ENCODE results near the gene SPOCD1.

Gene SPOCD1

DNA sequence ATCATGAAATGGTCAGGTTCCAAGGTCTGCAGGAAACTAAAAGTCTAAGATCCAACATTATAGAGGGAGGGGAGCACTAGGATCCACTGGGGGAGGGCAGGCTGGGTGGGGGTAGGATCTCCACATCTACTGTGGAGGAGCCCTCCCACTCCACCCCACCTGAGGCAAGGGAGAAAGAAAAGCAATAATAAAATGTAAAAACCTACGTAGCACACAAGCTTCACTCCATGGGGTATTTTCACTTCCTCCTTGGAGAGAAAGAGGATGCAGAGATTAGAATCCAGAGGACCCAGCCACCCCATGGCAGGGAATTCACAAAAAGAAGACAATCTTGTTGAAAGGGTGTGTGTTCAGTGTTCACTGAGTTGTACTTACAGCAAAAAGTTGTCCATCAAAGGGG is 14.4 kb downstream of the SPOCD1 start:
- H3K27me3 Mint-ChIP-seq (ENCODE audit: low read depth), result peaks cover 9% of the 10 kb centered on the region
- no peaks in the 10 kb centered on the region for H3K9me3 Mint-ChIP-seq
- no peak overlapping the region for H3K4me3 Mint-ChIP-seq
- no peaks in the 10 kb centered on the region for H3K36me3 Mint-ChIP-seq (ENCODE audit: low read depth)
- TF ChIP-seq, protein P1, sequence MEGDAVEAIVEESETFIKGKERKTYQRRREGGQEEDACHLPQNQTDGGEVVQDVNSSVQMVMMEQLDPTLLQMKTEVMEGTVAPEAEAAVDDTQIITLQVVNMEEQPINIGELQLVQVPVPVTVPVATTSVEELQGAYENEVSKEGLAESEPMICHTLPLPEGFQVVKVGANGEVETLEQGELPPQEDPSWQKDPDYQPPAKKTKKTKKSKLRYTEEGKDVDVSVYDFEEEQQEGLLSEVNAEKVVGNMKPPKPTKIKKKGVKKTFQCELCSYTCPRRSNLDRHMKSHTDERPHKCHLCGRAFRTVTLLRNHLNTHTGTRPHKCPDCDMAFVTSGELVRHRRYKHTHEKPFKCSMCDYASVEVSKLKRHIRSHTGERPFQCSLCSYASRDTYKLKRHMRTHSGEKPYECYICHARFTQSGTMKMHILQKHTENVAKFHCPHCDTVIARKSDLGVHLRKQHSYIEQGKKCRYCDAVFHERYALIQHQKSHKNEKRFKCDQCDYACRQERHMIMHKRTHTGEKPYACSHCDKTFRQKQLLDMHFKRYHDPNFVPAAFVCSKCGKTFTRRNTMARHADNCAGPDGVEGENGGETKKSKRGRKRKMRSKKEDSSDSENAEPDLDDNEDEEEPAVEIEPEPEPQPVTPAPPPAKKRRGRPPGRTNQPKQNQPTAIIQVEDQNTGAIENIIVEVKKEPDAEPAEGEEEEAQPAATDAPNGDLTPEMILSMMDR (IDR thresholded peaks at IDR 0.05; ENCODE audit: unreplicated experiment in 3 of 3), result no peak
- peak overlapping the region in 1 of 3 experiments; percentile 13 for H3K27ac Mint-ChIP-seq
- H3K4me1 Mint-ChIP-seq, result peaks cover 23% of the 10 kb centered on the region

DNA sequence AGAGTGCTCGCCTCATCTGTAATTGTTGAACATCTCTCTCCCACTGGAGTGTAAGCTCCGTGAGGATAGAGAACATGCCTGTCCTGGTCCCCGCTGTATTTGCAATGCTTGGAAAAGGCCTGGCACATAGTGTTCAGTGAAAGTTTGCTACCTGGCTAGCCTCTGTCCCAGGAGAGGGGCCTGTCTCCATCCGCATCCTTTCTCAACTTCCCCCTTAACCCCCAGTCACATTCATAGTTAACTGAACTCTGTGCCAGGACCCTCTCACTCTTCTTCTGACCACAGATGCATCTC is 15.2 kb downstream of the SPOCD1 start:
- H3K27me3 Mint-ChIP-seq (ENCODE audit: low read depth), result peaks cover 9% of the 10 kb centered on the region
- H3K4me1 Mint-ChIP-seq, result peaks cover 23% of the 10 kb centered on the region
- no peaks in the 10 kb centered on the region for H3K9me3 Mint-ChIP-seq
- TF ChIP-seq, protein P1 (IDR thresholded peaks at IDR 0.05; ENCODE audit: unreplicated experiment in 3 of 3), result no peak
- no peak overlapping the region for H3K4me3 Mint-ChIP-seq
- H3K27ac Mint-ChIP-seq, result peak overlapping the region in 2 of 3 experiments; percentile 13 to 42
- H3K36me3 Mint-ChIP-seq (ENCODE audit: low read depth), result no peaks in the 10 kb centered on the region

DNA sequence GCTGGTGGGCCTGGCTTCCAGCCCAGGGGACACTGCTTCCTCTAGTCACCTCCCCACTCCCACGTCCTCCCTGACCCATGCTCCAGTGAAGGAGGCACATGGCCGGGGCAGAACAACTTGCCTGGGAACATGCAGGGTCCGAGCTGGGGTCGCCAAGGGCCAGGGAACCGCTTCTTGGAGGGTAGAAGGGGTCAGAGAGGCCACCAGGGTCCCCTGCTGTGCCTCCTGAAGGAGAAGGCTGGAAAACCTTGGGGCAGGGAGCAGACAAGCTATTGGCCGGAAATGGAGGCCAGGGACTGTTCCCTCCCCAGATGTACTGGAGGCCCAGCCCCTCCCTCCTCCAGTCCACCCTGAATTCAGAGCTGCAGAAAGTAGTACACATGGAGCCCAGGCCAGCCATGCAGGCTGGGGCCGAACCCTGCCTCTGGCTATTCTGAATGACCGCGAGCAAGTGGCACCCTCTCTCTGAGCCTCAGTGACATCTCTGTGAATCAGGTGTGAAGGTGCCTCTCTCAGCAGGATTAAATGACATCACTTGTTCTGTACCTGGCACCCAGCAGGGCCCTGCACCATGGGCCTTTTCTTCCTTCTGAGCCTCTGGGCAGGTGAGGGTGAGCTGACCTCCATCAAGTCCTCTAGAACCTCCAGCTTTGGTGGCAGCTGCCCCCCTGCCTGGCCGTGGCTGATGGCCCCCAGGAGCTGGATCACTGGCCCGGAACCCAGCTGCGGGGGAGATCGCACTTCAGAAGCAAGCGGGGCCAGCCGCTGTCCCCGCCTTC is 15.7 kb downstream of the SPOCD1 start:
- H3K27ac Mint-ChIP-seq, result no peak overlapping the region
- H3K27me3 Mint-ChIP-seq (ENCODE audit: low read depth), result peaks cover 9% of the 10 kb centered on the region
- TF ChIP-seq, protein P1 (IDR thresholded peaks at IDR 0.05; ENCODE audit: unreplicated experiment in 3 of 3), result no peak
- peaks cover 23% of the 10 kb centered on the region for H3K4me1 Mint-ChIP-seq
- no peaks in the 10 kb centered on the region for H3K36me3 Mint-ChIP-seq (ENCODE audit: low read depth)
- H3K9me3 Mint-ChIP-seq, result no peaks in the 10 kb centered on the region
- H3K4me3 Mint-ChIP-seq, result no peak overlapping the region

DNA sequence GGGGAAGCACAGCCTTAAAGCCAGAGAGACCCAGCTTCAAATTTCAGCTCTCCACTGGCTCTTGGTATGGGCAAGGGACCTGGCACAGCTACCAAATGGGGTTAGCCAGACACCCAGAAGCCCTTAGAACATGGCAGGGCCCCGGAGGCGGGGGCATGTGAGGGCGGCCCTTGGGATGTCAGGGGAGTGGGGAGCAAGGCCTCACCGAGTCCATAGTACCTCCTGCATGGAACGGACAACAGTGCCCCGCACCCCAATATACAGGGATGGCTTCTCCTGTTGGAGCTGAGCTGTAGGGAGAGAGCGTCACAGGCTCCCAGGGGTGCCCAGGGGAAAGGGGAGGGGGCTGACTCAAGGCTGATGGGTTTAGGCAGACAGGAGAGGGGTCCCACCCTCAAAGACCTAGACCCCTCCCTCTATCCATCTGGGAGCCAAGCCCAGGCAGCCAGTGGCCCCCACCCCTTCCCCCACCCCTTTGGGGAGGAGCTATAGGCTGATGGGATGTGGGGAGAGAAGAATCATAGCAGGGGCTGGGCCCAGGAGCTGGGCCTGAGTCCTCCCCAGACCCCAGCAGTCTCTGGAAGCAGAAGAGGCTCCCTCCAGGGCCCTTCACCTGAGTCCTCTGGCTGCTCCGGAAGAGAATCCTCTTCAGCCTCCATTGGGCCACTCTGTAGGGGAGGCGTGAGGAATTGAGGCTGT is 16.5 kb downstream of the SPOCD1 start:
- H3K27ac Mint-ChIP-seq, result peak overlapping the region in 1 of 3 experiments; percentile 23
- no peaks in the 10 kb centered on the region for H3K36me3 Mint-ChIP-seq (ENCODE audit: low read depth)
- no peaks in the 10 kb centered on the region for H3K9me3 Mint-ChIP-seq
- H3K4me3 Mint-ChIP-seq, result no peak overlapping the region
- peaks cover 14% of the 10 kb centered on the region for H3K27me3 Mint-ChIP-seq (ENCODE audit: low read depth)
- H3K4me1 Mint-ChIP-seq, result peaks cover 23% of the 10 kb centered on the region
- TF ChIP-seq, protein P1 (IDR thresholded peaks at IDR 0.05; ENCODE audit: unreplicated experiment in 3 of 3), result no peak

DNA sequence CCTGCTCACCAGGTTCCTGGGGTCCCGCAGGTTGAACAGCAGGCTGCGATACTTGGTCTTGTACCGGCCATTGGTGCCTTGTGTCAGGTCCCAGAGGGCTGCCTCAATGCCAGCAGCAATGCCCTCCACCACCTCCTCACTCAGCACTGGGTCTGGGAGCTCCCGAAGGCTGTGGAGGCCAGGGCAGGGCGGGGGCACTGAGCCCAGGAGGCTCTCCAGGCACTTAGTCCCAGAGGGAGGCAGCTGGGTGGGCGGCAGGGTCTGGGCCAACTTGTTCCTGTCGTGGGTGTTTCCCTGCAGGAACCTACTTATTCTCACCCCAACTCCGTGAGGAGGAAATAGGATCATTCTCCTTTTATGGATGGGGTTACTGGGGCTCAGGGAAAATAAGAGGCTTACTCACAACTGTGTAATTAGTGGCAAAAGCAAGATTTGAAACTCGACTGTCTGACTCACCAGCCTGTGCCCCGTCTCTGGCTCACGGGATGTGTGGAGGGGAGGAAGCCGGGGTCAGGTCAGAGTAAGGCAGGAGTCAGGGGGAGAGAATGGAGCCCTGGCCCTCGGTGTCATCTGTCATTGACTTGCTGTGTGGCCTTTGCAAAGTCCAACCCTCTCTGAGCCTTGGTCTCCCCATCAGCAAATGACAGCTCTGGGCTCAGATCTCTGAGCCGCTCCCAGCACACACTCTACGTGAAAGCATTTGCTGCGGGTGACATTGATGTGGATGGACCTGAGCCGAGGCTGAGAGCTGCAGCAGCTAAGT is 17.2 kb downstream of the SPOCD1 start:
- H3K4me3 Mint-ChIP-seq, result no peak overlapping the region
- peaks cover 14% of the 10 kb centered on the region for H3K27me3 Mint-ChIP-seq (ENCODE audit: low read depth)
- H3K9me3 Mint-ChIP-seq, result no peaks in the 10 kb centered on the region
- peak overlapping the region in 2 of 3 experiments; percentile 23 to 56 for H3K27ac Mint-ChIP-seq
- H3K36me3 Mint-ChIP-seq (ENCODE audit: low read depth), result no peaks in the 10 kb centered on the region
- TF ChIP-seq, protein P1 (IDR thresholded peaks at IDR 0.05; ENCODE audit: unreplicated experiment in 3 of 3), result no peak
- H3K4me1 Mint-ChIP-seq, result peaks cover 23% of the 10 kb centered on the region
